Measurements from ENCODE around the gene PCBD1.

- TF ChIP-seq CTCF (IDR thresholded peaks at IDR 0.05) = no peak
- no peak for TF ChIP-seq EP300 (IDR thresholded peaks at IDR 0.05)
Observed at GRCh38 chr10:70833601-70834000, 54.8 kb downstream of the PCBD1 start.
